Nephron progenitor cell (in vitro differentiated cells): Measurements from ENCODE around the gene RPS6KA2.
A peak's percentile ranks its signal among the peaks of the same experiment; 100 is the strongest.

Source experiments
- DNase-seq: peaks from one replicate; pipeline ENCODE4 v3.0.0; 2021
- H3K27ac Mint-ChIP-seq: 2 replicates; pipeline ENCODE4 v1.8.0; 2021; ENCODE audit warnings: mild to moderate bottlenecking, moderate library complexity, mixed read lengths
- H3K27me3 Mint-ChIP-seq: 2 replicates; pipeline ENCODE4 v1.8.0; 2021; ENCODE audit warnings: mild to moderate bottlenecking, low read depth, mixed read lengths; ENCODE audit not compliant: poor library complexity
- H3K36me3 Mint-ChIP-seq: 2 replicates; pipeline ENCODE4 v1.8.0; 2021; ENCODE audit warnings: low read depth, mixed read lengths
- H3K4me1 Mint-ChIP-seq: 2 replicates; pipeline ENCODE4 v1.8.0; 2021; ENCODE audit warnings: mixed read lengths
- H3K4me3 Mint-ChIP-seq: 2 replicates; pipeline ENCODE4 v1.8.0; 2021; ENCODE audit warnings: mild to moderate bottlenecking, moderate library complexity, mixed read lengths
- H3K9me3 Mint-ChIP-seq: 2 replicates; pipeline ENCODE4 v1.8.0; 2021; ENCODE audit warnings: mild to moderate bottlenecking, moderate library complexity, mixed read lengths
- CTCF ChIP-seq: fragments of 200-600 bp; sonication (generic); IDR thresholded peaks from 2 replicates; pipeline ENCODE4 v1.5.0; 2021; ENCODE audit warnings: antibody characterized with exemption

The RPS6KA2 gene

GRCh38 chr6:166485651-166486535 is 141.2 kb downstream of the RPS6KA2 start:
- Mint-ChIP-seq H3K9me3 (no peaks in the 10 kb centered on the region), H3K27ac (peak overlapping the region; percentile 77), H3K36me3 (peaks cover 15% of the 10 kb centered on the region), H3K27me3 (peaks cover 3% of the 10 kb centered on the region), H3K4me3 (no peak overlapping the region), H3K4me1 (peaks cover 75% of the 10 kb centered on the region)
- no peak for TF ChIP-seq CTCF
- DNase-seq: no peak

GRCh38 chr6:166484863-166485262 is 142.2 kb downstream of the RPS6KA2 start:
- peaks cover 15% of the 10 kb centered on the region for H3K36me3 Mint-ChIP-seq
- H3K27ac Mint-ChIP-seq: peak overlapping the region; percentile 29
- no peak overlapping the region for H3K4me3 Mint-ChIP-seq
- no peaks in the 10 kb centered on the region for H3K9me3 Mint-ChIP-seq
- H3K27me3 Mint-ChIP-seq: peaks cover 3% of the 10 kb centered on the region
- peaks cover 65% of the 10 kb centered on the region for H3K4me1 Mint-ChIP-seq
- DNase-seq: no peak
- no peak for TF ChIP-seq CTCF

GRCh38 chr6:166483573-166484250 is 143.3 kb downstream of the RPS6KA2 start:
- no peak for TF ChIP-seq CTCF
- no peak overlapping the region for H3K4me3 Mint-ChIP-seq
- H3K4me1 Mint-ChIP-seq: peaks cover 67% of the 10 kb centered on the region
- peaks cover 15% of the 10 kb centered on the region for H3K36me3 Mint-ChIP-seq
- H3K27me3 Mint-ChIP-seq: peaks cover 3% of the 10 kb centered on the region
- H3K9me3 Mint-ChIP-seq: no peaks in the 10 kb centered on the region
- no peak overlapping the region for H3K27ac Mint-ChIP-seq
- no peak for DNase-seq

- no peak overlapping the region for H3K27ac Mint-ChIP-seq
- H3K27me3 Mint-ChIP-seq: peaks cover 3% of the 10 kb centered on the region
- no peak for TF ChIP-seq CTCF
- H3K4me1 Mint-ChIP-seq: peaks cover 70% of the 10 kb centered on the region
- H3K4me3 Mint-ChIP-seq: no peak overlapping the region
- DNase-seq: no peak
- no peaks in the 10 kb centered on the region for H3K9me3 Mint-ChIP-seq
- H3K36me3 Mint-ChIP-seq: peaks cover 12% of the 10 kb centered on the region
Measured at GRCh38 chr6:166483026-166483425, 144.0 kb downstream of the RPS6KA2 start.

GRCh38 chr6:166478782-166479592 is 148.1 kb downstream of the RPS6KA2 start:
- Mint-ChIP-seq H3K9me3 (no peaks in the 10 kb centered on the region), H3K27ac (peak overlapping the region; percentile 65), H3K4me3 (peak overlapping the region; percentile 25), H3K4me1 (peaks cover 72% of the 10 kb centered on the region), H3K27me3 (peaks cover 9% of the 10 kb centered on the region), H3K36me3 (no peaks in the 10 kb centered on the region)
- TF ChIP-seq CTCF: no peak
- no peak for DNase-seq
